Subcutaneous preadipocyte (primary cell): Measurements from ENCODE around the gene XAGE5. TPM values are rescaled to one million over a fixed set of nuclear protein-coding genes. Genes with fewer than 3 reads are reported as not detected.

Source experiments
- small RNA-seq: library from RNA; depleted of rRNA; stranded (forward); fragments of <200 nt; gene quantifications from one replicate; pipeline ENCODE3, GENCODE V24; 2012
- total RNA-seq: library from RNA; depleted of rRNA; stranded (reverse); fragments of >200 nt; gene quantifications from 2 replicates; pipeline ENCODE4 v1.2.3, GENCODE V29; 2012

XAGE5 gene
- total RNA-seq = not detected in 2 replicates

GRCh38 chrX:52811065-52811625, at the start of gene XAGE5:
XAGE5 (plus strand) TSS chrX:52811287; CDS start chrX:52812567, 1,280 bp downstream.

GRCh38 chrX:52797327-52797726, 13.8 kb upstream of the XAGE5 start, which contains the start of gene SPANXN5:
SPANXN5 (minus strand) TSS chrX:52797427; CDS start chrX:52797348, 79 bp downstream.

Small RNAs within 50 kb of the gene (small RNA-seq; reads per million reads assigned to genes)
- gene AC244505.6 (not detected), gene AC244505.7 (not detected)

Other genes starting within 250 kb of the XAGE5 start
- gene SSX7, start 156.4 kb upstream of the XAGE5 start, total RNA-seq = not detected in 2 replicates
- gene SSX2, start 104.1 kb upstream of the XAGE5 start, total RNA-seq = not detected in 2 replicates
- gene SSX2B, start 60.0 kb upstream of the XAGE5 start, total RNA-seq = not detected in 2 replicates
- not detected in 2 replicates for gene SPANXN5, start 13.9 kb upstream of the XAGE5 start, total RNA-seq
- not detected in 2 replicates for gene XAGE3, start 56.8 kb downstream of the XAGE5 start, total RNA-seq
- gene FAM156B, start 86.0 kb downstream of the XAGE5 start, total RNA-seq = 8.4 and 18.0 TPM in 2 replicates
- gene FAM156A, start 147.2 kb downstream of the XAGE5 start, total RNA-seq = 7.0 and 13.9 TPM in 2 replicates
- gene GPR173, start 237.5 kb downstream of the XAGE5 start, total RNA-seq = 3.1 and 3.3 TPM in 2 replicates